ENCODE measurements around the gene NRTN. TPM values are rescaled to one million over a fixed set of nuclear protein-coding genes. Genes with fewer than 3 reads are reported as not detected.

The NRTN gene
- total and polyA plus RNA-seq, 2 donors (not counting 3 experiments of a cell fraction or from before 2014, with no cell fraction given): 0.41 TPM; not detected in 1

- Histone ChIP-seq H3K9me1 (replicated peaks; ENCODE audit: control insufficient read depth, extremely low read depth, insufficient read depth, low read length) (no peaks in the 10 kb centered on the region), H3K4me3 (replicated peaks in 1 of 3; ENCODE audit: insufficient read depth in 1 of 3, low read depth in 1 of 3, low read length in 3 of 3) (peak overlapping the region; percentile 17 to 75 (median 55)), H3K27ac (ENCODE audit: insufficient read depth, low read depth, low read length) (no peak overlapping the region), H3K9ac (replicated peaks; ENCODE audit: extremely low read depth, insufficient read depth, low read length) (peak overlapping the region; percentile 81), H3K79me2 (ENCODE audit: control insufficient read depth, insufficient read depth, low read length) (peaks cover 8% of the 10 kb centered on the region), H3K9me3 (replicated peaks; ENCODE audit: control insufficient read depth, insufficient read depth, low read length) (no peaks in the 10 kb centered on the region), H4K20me1 (replicated peaks; ENCODE audit: control insufficient read depth, extremely low read depth, insufficient read depth, low read length) (no peaks in the 10 kb centered on the region), H2AFZ (ENCODE audit: low read depth, low read length) (no peak overlapping the region), H3K36me3 (ENCODE audit: control insufficient read depth in 2 of 2, extremely low read depth in 1 of 2, insufficient read depth in 2 of 2, low read length in 2 of 2) (peaks cover 8 to 33% of the 10 kb centered on the region in 2 experiments), H3K4me1 (ENCODE audit: control insufficient read depth, extremely low read depth, insufficient read depth, low read length) (peaks cover 5% of the 10 kb centered on the region), H3K4me2 (ENCODE audit: insufficient read depth, low read length) (peak overlapping the region; percentile 77), H3K27me3 (ENCODE audit: control insufficient read depth in 2 of 2, insufficient read depth in 2 of 2, low read length in 2 of 2) (no peaks in the 10 kb centered on the region)
- ChIA-PET CTCF (interaction anchor here (1.1 to 3.6 kb wide), 2 partner anchors 14 to 38 kb away, joined by 3 to 21 read pairs; no protein-coding TSS in a partner anchor), POLR2A (no interaction called here)
- no TSS peak for BruUV-seq (replicated peaks)
- no peak for DNase-seq (ENCODE audit: low read depth, low spot score)
- dilution Hi-C loops (cut with MboI; ENCODE audit: extremely low pct_ligation_motif_present, low sequenced_read_pairs) (no loop called here), intact Hi-C loops (cut with micrococcal nuclease) (loop anchor here (1.0 kb wide), 1 partner anchor 70 kb away; the partner anchor contains the start of genes CATSPERD and LONP1)
- FAIRE-seq: no peak
- TF ChIP-seq EZH2 (IDR thresholded peaks at IDR 0.05; ENCODE audit: borderline replicate concordance, low read depth, low read length, severe bottlenecking) (no peak), MYC (IDR thresholded peaks at IDR 0.05; ENCODE audit: low read depth, low read length) (no peak), JUN (IDR thresholded peaks at IDR 0.05; ENCODE audit: borderline replicate concordance, insufficient read depth, insufficient read length, low read depth) (no peak), CTCF (IDR thresholded peaks at IDR 0.05; ENCODE audit: extremely low read depth in 1 of 2, insufficient read depth in 1 of 2, low read depth in 1 of 2, low read length in 2 of 2) (no peak), FOS (IDR thresholded peaks at IDR 0.05; ENCODE audit: borderline replicate concordance, insufficient read depth, low read length) (no peak), POLR2A (IDR thresholded peaks at IDR 0.05; ENCODE audit: low read depth, low read length) (no peak), POLR2AphosphoS5 (IDR thresholded peaks at IDR 0.05; ENCODE audit: insufficient read depth, low read depth, low read length) (no peak), GATA2 (IDR thresholded peaks at IDR 0.05; ENCODE audit: insufficient read depth, insufficient read length, low read depth, low read length) (no peak), MAX (IDR thresholded peaks at IDR 0.05; ENCODE audit: insufficient read depth, insufficient read length) (no peak)
These were observed 14.8 kb upstream of the NRTN start for GRCh38 chr19:5789886-5790558.

All from endothelial cell of umbilical vein (primary cell).